OCI-LY7 (cell line): ENCODE measurements around the gene KIR3DL2. TPM values are rescaled to one million over a fixed set of nuclear protein-coding genes. Genes with fewer than 3 reads are reported as not detected.
"Not testable (repeated sequence)": the region's sequence is repeated elsewhere in the genome, so short reads cannot be mapped to it uniquely, and the experiment has no call there.

ENCODE experiments used
- BruUV-seq: library from RNA; stranded (reverse); fragments of 400-500 nt; replicated peaks from 2 replicates; lab custom pipeline; 2021; lab: Mats Ljungman, UMichigan
- CTCF ChIA-PET: fragments of 300-600 bp; sonication (Branson Sonifier 250); formaldehyde crosslinking; loops from one replicate; lab custom pipeline; 2022; ENCODE audit warnings: antibody characterized with exemption; ENCODE audit not compliant: unreplicated experiment; lab: Charles Lee
- POLR2A ChIA-PET: fragments of 300-600 bp; sonication (Branson Sonifier 250); formaldehyde crosslinking; loops from one replicate; lab custom pipeline; 2022; ENCODE audit warnings: antibody characterized with exemption; lab: Charles Lee
- DNase-seq: peaks from one replicate; pipeline ENCODE4 v3.0.0-alpha.2; 2015; ENCODE audit warnings: low spot score
- H2AFZ ChIP-seq: fragments of 200-600 bp; sonication (generic), shearing (Covaris generic); 2 replicates; pipeline ENCODE4 v1.6.1; 2014; ENCODE audit warnings: mild to moderate bottlenecking, antibody characterized with exemption, low read length, moderate library complexity
- H3K27ac ChIP-seq: fragments of 200-600 bp; sonication (generic); 2 replicates; pipeline ENCODE4 v1.5.1; 2014; ENCODE audit warnings: mixed run types, low read depth, mild to moderate bottlenecking, moderate library complexity, low read length, inconsistent platforms; ENCODE audit not compliant: poor library complexity, severe bottlenecking
- H3K36me3 ChIP-seq: fragments of 200-600 bp; sonication (generic); 2 replicates; pipeline ENCODE4 v1.6.1; 2014; ENCODE audit warnings: mild to moderate bottlenecking, antibody characterized with exemption, low read length, moderate library complexity, mixed read lengths; ENCODE audit not compliant: insufficient read depth
- H3K4me1 ChIP-seq: fragments of 200-600 bp; sonication (generic); 2 replicates; pipeline ENCODE4 v1.5.1; 2014; ENCODE audit warnings: mild to moderate bottlenecking, low read length; ENCODE audit not compliant: insufficient read depth, poor library complexity, severe bottlenecking
- H3K4me2 ChIP-seq: fragments of 200-600 bp; sonication (generic); 2 replicates; pipeline ENCODE4 v1.6.1; 2014; ENCODE audit warnings: mild to moderate bottlenecking, low read length
- H3K4me3 ChIP-seq: fragments of 200-600 bp; sonication (generic); 2 replicates; pipeline ENCODE4 v1.5.1; 2014; ENCODE audit warnings: mild to moderate bottlenecking, low read depth, low read length; ENCODE audit not compliant: poor library complexity, severe bottlenecking
- H3K79me2 ChIP-seq: fragments of 200-600 bp; sonication (generic); 2 replicates; pipeline ENCODE4 v1.6.1; 2016; ENCODE audit warnings: low read depth, mild to moderate bottlenecking, low read length, moderate library complexity, mixed read lengths; ENCODE audit not compliant: insufficient read depth
- H3K9me2 ChIP-seq: fragments of 200-600 bp; sonication (generic); 2 replicates; pipeline ENCODE4 v1.6.1; 2016; ENCODE audit warnings: mild to moderate bottlenecking, low read length, mixed read lengths; ENCODE audit not compliant: insufficient read depth
- H3K9me3 ChIP-seq: fragments of 200-600 bp; sonication (generic); 2 replicates; pipeline ENCODE4 v1.6.1; 2014; ENCODE audit warnings: mild to moderate bottlenecking, mixed run types, low read length, mixed read lengths
- H4K20me1 ChIP-seq: fragments of 200-600 bp; sonication (generic); 2 replicates; pipeline ENCODE4 v1.6.1; 2014; ENCODE audit warnings: mild to moderate bottlenecking, antibody characterized with exemption, low read length, moderate library complexity, mixed read lengths; ENCODE audit not compliant: insufficient read depth
- EZH2phosphoT487 ChIP-seq: fragments of 200-600 bp; sonication (generic); IDR thresholded peaks from 2 replicates; pipeline ENCODE4 v1.6.1; 2018; ENCODE audit warnings: low read depth, borderline replicate concordance, mild to moderate bottlenecking, mixed run types, antibody characterized with exemption, low read length, moderate library complexity, mixed read lengths
- intact Hi-C: fragments of 100-400 bp; cut with micrococcal nuclease; formaldehyde crosslinking; loops from one replicate; pipeline ENCODE4 v1.10.0; 2022; ENCODE audit not compliant: unreplicated experiment
- total RNA-seq, 2 experiments: library from RNA; depleted of rRNA in 1 of 2; stranded (reverse); fragments of >200 nt in 1 of 2; shearing (Covaris generic) in 1 of 2; gene quantifications; 2 replicates each; pipeline ENCODE4 v1.2.3, GENCODE V29; 2014 to 2022
- TF ChIP-seq, protein P1 (sequence below): fragments of 200-600 bp; sonication (generic); conservative IDR thresholded peaks from 2 replicates; pipeline ENCODE4 v1.5.1; 2014; ENCODE audit warnings: mild to moderate bottlenecking, antibody characterized with exemption, low read length, moderate library complexity, mixed read lengths

KIR3DL2 gene
- total RNA-seq, 2 experiments from 2014 or later = not detected

DNA sequence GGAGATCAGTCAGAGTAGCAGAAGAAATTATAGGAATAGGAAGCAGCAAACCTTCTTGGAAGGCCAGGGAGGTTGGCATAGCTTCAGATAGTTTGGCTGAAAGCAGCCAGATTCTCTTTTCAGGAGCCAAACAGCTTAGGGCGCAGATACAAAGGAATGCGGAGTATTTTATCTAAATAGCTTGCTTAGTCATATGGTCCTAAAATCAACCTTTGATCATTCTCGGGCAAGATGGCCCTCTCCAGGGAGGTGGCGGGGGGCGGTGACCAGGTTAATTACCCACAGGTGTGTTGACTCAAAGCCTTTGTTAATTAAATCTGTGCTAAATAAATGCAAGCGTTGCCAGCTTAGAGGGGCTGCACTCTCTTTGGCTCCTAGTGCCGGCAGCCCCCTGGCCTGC, 43.2 kb downstream of the KIR3DL2 start:
- CTCF ChIA-PET = no interaction called here
- H3K4me1 ChIP-seq = no peaks in the 10 kb centered on the region
- DNase-seq = no peak
- intact Hi-C loops = no loop called here
- H3K9me3 ChIP-seq = no peaks in the 10 kb centered on the region
- no peaks in the 10 kb centered on the region for H3K36me3 ChIP-seq
- no peaks in the 10 kb centered on the region for H3K9me2 ChIP-seq
- no peak overlapping the region for H3K27ac ChIP-seq
- H2AFZ ChIP-seq = no peak overlapping the region
- no peak overlapping the region for H3K4me3 ChIP-seq
- TF ChIP-seq, protein P1, sequence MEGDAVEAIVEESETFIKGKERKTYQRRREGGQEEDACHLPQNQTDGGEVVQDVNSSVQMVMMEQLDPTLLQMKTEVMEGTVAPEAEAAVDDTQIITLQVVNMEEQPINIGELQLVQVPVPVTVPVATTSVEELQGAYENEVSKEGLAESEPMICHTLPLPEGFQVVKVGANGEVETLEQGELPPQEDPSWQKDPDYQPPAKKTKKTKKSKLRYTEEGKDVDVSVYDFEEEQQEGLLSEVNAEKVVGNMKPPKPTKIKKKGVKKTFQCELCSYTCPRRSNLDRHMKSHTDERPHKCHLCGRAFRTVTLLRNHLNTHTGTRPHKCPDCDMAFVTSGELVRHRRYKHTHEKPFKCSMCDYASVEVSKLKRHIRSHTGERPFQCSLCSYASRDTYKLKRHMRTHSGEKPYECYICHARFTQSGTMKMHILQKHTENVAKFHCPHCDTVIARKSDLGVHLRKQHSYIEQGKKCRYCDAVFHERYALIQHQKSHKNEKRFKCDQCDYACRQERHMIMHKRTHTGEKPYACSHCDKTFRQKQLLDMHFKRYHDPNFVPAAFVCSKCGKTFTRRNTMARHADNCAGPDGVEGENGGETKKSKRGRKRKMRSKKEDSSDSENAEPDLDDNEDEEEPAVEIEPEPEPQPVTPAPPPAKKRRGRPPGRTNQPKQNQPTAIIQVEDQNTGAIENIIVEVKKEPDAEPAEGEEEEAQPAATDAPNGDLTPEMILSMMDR = no peak
- no peak for TF ChIP-seq EZH2phosphoT487
- H4K20me1 ChIP-seq = no peaks in the 10 kb centered on the region
- BruUV-seq = no TSS peak
- POLR2A ChIA-PET = no interaction called here
- H3K4me2 ChIP-seq = no peak overlapping the region
- no peaks in the 10 kb centered on the region for H3K79me2 ChIP-seq

DNA sequence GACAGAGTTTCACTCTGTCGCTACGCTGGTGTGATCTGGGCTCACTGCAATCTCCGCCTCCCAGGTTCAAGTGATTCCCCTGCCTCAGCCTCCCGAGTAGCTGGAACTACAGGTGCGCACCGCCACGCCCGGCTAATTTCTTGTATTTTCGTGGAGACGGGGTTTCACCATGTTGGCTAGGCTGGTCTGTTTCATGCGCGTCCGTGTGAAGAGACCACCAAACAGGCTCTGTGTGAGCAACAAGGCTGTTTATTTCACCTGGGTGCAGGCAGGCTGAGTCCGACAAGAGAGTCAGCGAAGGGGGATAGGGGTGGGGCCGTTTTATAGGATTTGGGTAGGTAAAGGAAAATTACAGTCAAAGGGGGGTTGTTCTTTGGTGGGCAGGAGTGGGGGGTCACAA, 43.9 kb downstream of the KIR3DL2 start:
- H3K27ac ChIP-seq, CTCF ChIA-PET, H3K4me3 ChIP-seq, H3K9me3 ChIP-seq, H3K4me1 ChIP-seq, POLR2A ChIA-PET, H3K9me2 ChIP-seq, H3K79me2 ChIP-seq, DNase-seq, H2AFZ ChIP-seq, H3K4me2 ChIP-seq, H4K20me1 ChIP-seq, intact Hi-C loops, H3K36me3 ChIP-seq, BruUV-seq: not testable (repeated sequence)

DNA sequence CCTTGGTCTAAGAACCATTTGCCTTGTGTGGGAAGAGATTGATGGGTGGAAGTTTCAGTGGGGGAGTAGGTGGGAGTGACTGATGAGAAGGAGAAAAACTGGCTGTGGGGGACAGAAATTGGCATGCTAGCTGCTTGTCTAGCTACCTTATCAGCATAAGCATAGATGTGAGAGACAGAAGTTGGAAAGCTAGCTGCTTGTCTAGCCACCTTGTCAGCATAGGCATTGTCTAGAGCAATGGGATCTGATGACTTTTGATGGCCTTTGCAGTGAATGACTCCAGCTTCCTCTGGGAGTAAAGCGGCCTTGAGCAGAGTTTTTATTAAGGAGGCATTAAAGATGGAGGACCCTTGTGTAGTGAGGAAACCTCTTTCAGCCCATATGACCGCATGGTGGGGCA, 45.8 kb downstream of the KIR3DL2 start:
- intact Hi-C loops = no loop called here

DNA sequence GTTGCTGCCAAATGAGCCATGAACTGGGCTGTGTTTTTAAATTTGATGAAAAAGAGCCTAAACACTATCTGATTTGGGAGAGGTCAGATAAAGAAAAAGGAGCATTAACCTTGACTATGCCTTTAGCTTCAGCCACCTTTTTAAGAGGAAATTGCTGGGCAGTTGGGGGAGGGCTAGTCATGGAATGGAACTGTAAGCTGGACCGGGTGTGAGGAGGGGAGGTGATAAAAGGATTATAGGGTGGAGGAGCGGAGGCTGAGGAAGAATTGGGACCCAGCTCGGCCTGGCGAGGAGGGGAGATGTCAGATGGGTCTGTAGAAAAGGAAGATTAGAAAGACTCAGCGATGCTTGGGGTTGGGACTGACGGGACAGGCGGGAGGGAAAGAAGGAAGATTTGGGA, 48.4 kb downstream of the KIR3DL2 start:
- intact Hi-C loops = not testable (repeated sequence)

More for the DNA sequence above, 45.8 kb downstream of the KIR3DL2 start:
- Histone ChIP-seq H3K27ac (no peak overlapping the region), H3K4me3 (no peak overlapping the region), H2AFZ (no peak overlapping the region), H4K20me1 (no peaks in the 10 kb centered on the region), H3K9me3 (no peaks in the 10 kb centered on the region), H3K4me2 (no peak overlapping the region), H3K79me2 (no peaks in the 10 kb centered on the region), H3K36me3 (no peaks in the 10 kb centered on the region), H3K9me2 (no peaks in the 10 kb centered on the region), H3K4me1 (no peaks in the 10 kb centered on the region)
- CTCF ChIA-PET = no interaction called here
- POLR2A ChIA-PET = no interaction called here
- TF ChIP-seq, protein P1 = no peak
- TF ChIP-seq EZH2phosphoT487 = no peak
- DNase-seq = no peak
- BruUV-seq = no TSS peak

DNA sequence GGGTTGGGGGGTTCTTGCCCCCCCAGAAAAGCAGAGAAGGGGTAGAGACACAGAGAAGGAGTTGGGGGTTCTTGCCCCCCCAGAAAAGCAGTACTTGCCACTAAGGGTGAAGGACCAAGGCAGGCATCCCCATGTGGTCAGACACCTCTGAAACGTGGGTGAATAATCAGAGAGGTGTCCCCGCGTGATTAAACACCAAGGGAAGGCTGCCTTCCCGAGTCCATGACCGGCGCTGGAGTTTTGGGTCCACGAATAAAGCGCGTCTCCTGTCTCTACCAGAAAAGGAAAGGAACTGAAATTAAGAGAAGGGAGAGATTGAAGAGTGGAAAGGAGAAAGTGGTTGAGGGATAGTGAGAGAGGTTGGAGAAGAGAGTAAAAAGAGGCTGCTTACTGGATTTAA, 49.4 kb downstream of the KIR3DL2 start:
- intact Hi-C loops, H3K4me1 ChIP-seq, DNase-seq, H3K9me3 ChIP-seq, H4K20me1 ChIP-seq, BruUV-seq, CTCF ChIA-PET, H3K79me2 ChIP-seq, H2AFZ ChIP-seq, H3K36me3 ChIP-seq, H3K4me3 ChIP-seq, H3K9me2 ChIP-seq, H3K27ac ChIP-seq, POLR2A ChIA-PET, H3K4me2 ChIP-seq: not testable (repeated sequence)

More for the DNA sequence above, 48.4 kb downstream of the KIR3DL2 start:
- H3K36me3 ChIP-seq, DNase-seq, H3K27ac ChIP-seq, H2AFZ ChIP-seq, BruUV-seq, H3K9me3 ChIP-seq, POLR2A ChIA-PET, H4K20me1 ChIP-seq, H3K79me2 ChIP-seq, H3K4me3 ChIP-seq, H3K4me2 ChIP-seq, H3K9me2 ChIP-seq, H3K4me1 ChIP-seq, CTCF ChIA-PET: not testable (repeated sequence)
